ENCODE measurements around the gene ARHGEF33. TPM values are rescaled to one million over a fixed set of nuclear protein-coding genes. Genes with fewer than 3 reads are reported as not detected.

The ARHGEF33 gene
- total RNA-seq: 0.14 and 0.33 TPM in 2 replicates

GRCh38 chr2:38889575-38889974, at the start of gene ARHGEF33:
ARHGEF33 (plus strand) TSS chr2:38889875; CDS start chr2:38919448, 29,573 bp downstream.

GRCh38 chr2:38875576-38876367, 13.9 kb upstream of the ARHGEF33 start, which contains the start of the genes DHX57 and MORN2:
DHX57 (minus strand) TSS chr2:38875934; CDS start chr2:38868405, 7,529 bp downstream.
MORN2 (plus strand) TSS chr2:38875976.

Other genes starting within 250 kb of the ARHGEF33 start
- 4.5 and 8.6 TPM in 2 replicates for gene GALM, start 223.8 kb upstream of the ARHGEF33 start, total RNA-seq
- gene SRSF7, start 138.5 kb upstream of the ARHGEF33 start, total RNA-seq: 113 and 133 TPM in 2 replicates
- 6.2 and 12.4 TPM in 2 replicates for gene GEMIN6, start 111.7 kb upstream of the ARHGEF33 start, total RNA-seq
- 11.8 and 14.9 TPM in 2 replicates for gene DHX57, start 13.9 kb upstream of the ARHGEF33 start, total RNA-seq
- 11.8 and 17.9 TPM in 2 replicates for gene MORN2, start 13.9 kb upstream of the ARHGEF33 start, total RNA-seq
- gene SOS1, start 231.2 kb downstream of the ARHGEF33 start, total RNA-seq: 12.4 and 14.6 TPM in 2 replicates